NCI-H82 treated with DMSO at 0.1 percent for 48 hours (cell line): Measurements from ENCODE around the gene SEMA6A.

Source experiments
- DNase-seq: peaks from one replicate; lab custom pipeline; 2025; ENCODE audit not compliant: unreplicated experiment; lab: John Stamatoyannopoulos, UW

Gene SEMA6A

DNA sequence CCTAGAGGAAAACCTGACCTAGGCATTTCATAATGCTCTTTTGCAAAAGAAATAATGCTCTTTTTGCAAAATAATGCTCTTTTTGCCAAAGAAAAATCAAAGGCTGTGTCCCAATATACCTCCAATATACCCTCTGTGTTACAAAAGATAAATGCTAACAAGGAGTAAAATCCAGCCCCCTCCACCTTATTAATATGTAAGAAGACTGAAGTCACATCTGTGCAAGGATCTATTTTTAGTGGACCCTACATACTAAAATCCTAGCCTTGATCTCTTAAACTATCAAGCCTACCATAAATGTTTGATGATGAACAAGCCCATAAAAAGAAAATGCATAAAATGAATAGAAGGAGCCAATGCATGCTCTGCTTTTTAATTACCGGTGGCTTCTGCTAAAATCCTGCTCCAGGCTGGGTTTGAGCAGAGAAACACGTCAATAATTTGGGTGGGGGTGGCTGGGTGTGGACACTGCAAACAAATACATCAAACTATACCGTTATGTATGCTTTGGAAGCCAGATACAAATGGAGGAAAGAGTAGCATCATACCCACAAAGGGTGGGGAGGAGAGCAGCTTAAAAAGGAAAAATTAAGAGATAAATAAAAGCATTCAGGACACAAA is 131.6 kb downstream of the SEMA6A start:
- no peak for DNase-seq

DNA sequence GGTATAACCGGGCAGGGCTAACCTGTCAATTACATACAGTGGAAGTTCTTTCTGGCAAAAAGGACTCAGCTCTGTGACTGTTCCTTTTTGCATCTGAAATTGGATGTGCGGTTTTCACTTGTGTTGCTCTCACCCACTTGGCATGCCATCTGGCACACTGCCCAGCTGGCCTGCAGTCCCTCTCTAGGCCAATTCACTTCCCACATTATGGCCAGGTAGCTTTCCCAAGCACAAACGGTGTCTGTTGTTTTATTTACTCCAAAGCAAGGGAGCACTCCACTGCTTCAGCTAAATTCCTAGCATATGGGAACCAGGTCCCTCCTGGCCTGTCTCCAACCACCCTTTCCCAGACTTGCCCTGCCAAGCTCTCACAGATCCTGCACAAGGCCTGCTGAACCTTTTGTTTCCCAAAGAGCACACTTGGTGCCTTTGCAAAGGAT is 132.5 kb downstream of the SEMA6A start:
- DNase-seq = no peak

GRCh38 chr5:116441223-116441622 is 133.4 kb downstream of the SEMA6A start:
- DNase-seq = peak; percentile 45

- peak; percentile 85 for DNase-seq
Observed at GRCh38 chr5:116440457-116441001, 134.1 kb downstream of the SEMA6A start.

GRCh38 chr5:116439905-116440304 is 134.7 kb downstream of the SEMA6A start:
- DNase-seq = no peak

- no peak for DNase-seq
Observed at GRCh38 chr5:116438979-116439554, 135.6 kb downstream of the SEMA6A start.

- DNase-seq = no peak
Observed at GRCh38 chr5:116437922-116438578, 136.6 kb downstream of the SEMA6A start.

- DNase-seq = no peak
Observed at GRCh38 chr5:116437351-116437705, 137.3 kb downstream of the SEMA6A start.

GRCh38 chr5:116436674-116437350 is 137.8 kb downstream of the SEMA6A start:
- no peak for DNase-seq

DNA sequence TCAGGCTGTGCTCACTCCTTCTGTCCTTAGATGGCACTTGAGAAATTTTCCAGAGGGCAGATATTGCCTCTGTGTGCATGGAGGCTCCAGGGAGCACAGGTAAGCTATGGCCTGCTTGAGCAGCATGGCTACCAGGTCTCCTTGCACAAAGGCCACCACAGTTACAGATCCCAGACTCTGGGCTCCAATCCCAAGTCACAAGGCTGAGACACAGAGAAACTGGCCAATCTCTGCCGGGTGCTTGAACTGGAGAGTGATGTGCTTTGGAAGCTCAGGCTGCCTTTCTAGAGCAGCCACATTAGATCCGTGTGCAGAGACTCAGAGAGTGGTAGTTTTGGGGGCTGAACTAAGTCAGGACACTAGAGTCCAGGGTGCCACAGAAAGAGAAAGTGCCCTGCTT is 145.7 kb downstream of the SEMA6A start:
- no peak for DNase-seq

- no peak for DNase-seq
Observed at GRCh38 chr5:116428413-116428812, 146.2 kb downstream of the SEMA6A start.

DNA sequence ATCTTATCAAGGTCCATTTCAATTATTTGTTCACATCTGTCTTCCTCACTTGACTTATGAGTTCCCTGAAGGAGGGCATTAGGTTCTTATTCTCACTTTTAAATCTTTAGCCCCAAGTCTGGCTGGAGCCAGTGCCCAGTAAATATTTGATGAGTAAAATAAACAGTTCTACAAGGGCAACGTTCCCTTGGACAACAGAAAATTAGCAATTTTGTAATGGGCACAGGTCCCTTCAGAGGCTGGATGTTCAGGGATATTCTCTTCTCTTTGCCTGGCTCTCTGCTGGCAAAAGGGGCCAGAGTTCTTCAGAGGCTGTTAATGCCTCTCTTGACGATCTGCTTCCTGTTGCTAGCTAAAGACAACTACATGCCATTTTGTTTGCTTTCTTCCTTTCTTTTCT is 149.7 kb downstream of the SEMA6A start:
- DNase-seq = no peak

- no peak for DNase-seq
Observed at GRCh38 chr5:116424258-116424615, 150.4 kb downstream of the SEMA6A start.

- no peak for DNase-seq
Observed at GRCh38 chr5:116423587-116424257, 150.9 kb downstream of the SEMA6A start.

DNA sequence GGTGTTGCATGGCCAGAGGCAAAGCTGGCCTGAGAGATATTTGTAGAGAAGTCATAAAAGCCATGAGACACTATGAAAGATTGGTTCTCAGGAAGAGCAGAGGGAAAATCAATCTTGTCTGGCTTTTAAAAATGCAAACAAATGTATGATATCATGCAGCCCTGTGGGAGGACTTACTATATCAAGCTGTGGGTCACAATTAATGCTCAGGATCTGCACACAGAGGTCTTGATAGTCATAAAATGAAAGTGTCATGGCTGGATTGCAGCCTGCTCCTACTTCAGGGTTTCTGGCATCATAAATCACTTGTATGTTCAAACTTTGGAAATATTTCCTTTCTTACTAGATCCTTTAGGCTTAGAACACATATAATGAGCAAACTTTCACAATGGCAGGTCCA is 151.5 kb downstream of the SEMA6A start:
- no peak for DNase-seq

DNA sequence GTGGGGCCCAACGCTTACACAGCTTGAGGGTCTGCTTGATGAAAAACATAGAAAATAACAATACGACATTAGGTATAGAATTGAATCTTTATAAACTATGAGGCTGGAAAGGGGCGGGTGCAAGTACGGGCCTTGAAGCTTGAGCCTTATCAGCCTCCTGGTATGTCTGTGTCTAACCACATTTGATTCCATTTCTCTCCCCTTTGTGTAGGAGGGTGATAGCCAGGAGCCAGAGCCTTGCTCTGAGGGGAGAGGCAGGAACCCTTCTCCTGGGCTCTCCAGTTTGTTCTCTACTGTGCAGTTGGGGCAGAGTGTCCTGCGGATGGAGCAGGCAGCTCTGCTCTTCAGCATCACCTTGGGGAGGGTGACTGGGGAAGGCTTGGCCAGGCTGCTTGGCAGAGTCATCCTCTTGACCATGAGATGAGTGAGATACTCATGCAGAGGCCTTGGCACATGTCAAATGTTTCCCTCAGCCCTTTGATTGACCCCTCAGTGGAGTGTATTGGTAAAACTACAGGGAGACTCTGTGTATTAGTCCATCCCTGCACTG is 153.5 kb downstream of the SEMA6A start:
- DNase-seq = no peak

DNA sequence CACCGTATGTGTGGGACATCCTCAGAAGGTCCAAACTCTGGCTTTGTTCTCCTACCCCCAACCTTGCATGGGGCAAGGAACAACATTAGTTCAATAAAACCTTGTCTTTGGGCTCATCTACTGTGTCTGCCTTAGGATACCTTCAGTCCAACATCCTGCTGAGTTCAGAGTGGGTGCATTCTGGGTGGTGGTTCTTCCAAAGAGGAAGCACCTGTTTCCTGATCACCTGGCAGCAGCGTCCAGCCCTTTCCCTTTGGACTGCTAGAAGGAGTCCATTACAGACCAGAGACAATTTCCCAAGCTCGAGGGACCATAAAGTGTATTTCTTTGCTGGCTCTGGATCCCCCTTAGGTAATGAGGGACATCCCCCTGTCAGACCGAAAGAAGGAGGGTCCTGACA is 154.1 kb downstream of the SEMA6A start:
- DNase-seq = no peak

DNA sequence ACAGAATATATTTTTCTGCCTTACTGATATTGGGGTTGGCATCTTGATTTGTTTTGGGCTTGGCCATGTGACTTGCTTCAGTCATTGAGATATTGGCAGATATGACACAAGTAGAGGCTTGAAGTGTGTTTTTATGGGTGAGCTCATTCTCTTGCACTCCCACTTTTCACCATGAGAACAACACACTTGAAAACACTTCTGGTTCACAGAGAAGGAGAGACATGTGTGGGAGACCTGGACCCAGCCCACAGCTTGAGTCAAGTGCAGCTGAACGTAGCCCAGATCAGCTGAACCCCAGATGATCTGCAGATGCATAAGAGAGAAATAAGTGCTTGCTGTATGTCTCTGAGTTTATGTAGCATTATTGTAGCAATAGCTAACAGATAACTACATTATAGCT is 155.4 kb downstream of the SEMA6A start:
- DNase-seq = no peak

DNA sequence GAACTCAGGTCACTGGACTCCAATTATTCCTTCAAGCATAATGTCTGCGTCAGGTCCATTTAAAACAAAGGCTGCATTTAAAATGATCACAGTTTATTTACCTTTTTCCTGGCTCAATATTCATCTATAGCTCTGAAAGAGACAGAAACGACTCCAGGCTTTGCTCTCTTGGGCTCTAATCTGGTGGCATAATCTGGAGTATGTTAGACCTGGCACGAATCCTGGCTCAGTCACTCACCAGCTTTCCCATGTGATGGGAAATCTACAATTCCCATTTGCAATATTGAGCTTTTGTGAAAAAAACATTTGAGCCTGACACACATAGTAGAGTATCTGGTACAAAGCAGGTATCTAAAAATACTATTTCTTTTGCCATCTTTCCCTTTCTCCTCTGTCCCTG is 155.8 kb downstream of the SEMA6A start:
- no peak for DNase-seq

DNA sequence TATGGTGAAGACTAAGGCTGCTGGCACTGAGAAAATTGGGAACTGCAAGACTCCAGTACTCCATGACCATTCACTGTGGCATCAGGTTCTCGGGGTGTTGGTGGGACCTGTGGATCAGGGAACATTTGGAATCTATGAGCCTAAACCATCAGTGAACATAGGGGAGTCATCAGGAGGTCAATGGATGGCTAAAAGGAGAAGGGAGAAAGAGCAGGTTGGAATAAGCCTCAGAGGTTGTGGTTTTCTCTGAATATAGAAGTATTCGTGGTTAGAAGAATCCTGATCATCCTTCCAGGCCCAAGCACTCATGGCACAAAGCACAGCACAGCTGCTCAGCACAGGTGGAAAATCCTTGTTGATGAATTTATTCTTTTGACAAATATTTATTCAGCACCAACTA is 156.6 kb downstream of the SEMA6A start:
- DNase-seq = no peak

GRCh38 chr5:116415989-116416388 is 158.6 kb downstream of the SEMA6A start:
- no peak for DNase-seq
